ENCODE data around the gene TMEM31. TPM values are rescaled to one million over a fixed set of nuclear protein-coding genes. Genes with fewer than 3 reads are reported as not detected.
A peak's percentile ranks its signal among the peaks of the same experiment; 100 is the strongest.

The TMEM31 gene
- total RNA-seq, 1 donor: not detected

DNA sequence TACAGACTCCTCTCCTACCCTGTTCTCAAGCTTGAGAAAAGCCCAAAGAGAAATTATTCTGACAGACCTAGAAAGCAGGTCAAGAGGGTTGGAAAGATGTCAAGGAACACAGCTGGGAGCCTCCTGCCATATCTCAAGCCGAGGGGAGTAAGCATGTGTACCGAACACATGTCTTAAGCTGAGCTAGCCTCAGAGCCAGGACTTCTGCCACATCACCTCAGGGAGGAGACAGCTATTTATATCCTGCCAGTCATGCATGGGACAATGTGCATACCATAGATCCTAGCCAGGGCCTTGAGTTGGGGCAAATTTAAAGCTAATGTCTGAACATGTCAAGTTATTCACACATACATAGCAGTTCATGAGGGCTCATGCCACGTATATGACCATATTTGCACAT is 11.8 kb downstream of the TMEM31 start:
- H2AFZ ChIP-seq (ENCODE audit: low read length): peak overlapping the region; percentile 16
- peaks cover 3% of the 10 kb centered on the region for H3K4me1 ChIP-seq (ENCODE audit: insufficient read depth, low read length)
- H3K9me3 ChIP-seq (ENCODE audit: low read depth, low read length): no peaks in the 10 kb centered on the region
- H3K4me3 ChIP-seq (ENCODE audit: insufficient read depth, low read length): no peak overlapping the region
- H3K79me2 ChIP-seq (ENCODE audit: insufficient read depth, low read length): no peaks in the 10 kb centered on the region
- no peak overlapping the region for H3K27ac ChIP-seq (ENCODE audit: low read depth, low read length)
- H3K27me3 ChIP-seq (ENCODE audit: insufficient read depth, low read length): peaks cover 15% of the 10 kb centered on the region
- H3K36me3 ChIP-seq (ENCODE audit: insufficient read depth, low read length): no peaks in the 10 kb centered on the region
- no peak for DNase-seq (ENCODE audit: insufficient read length, low spot score, missing footprints)
- TF ChIP-seq, protein P1, sequence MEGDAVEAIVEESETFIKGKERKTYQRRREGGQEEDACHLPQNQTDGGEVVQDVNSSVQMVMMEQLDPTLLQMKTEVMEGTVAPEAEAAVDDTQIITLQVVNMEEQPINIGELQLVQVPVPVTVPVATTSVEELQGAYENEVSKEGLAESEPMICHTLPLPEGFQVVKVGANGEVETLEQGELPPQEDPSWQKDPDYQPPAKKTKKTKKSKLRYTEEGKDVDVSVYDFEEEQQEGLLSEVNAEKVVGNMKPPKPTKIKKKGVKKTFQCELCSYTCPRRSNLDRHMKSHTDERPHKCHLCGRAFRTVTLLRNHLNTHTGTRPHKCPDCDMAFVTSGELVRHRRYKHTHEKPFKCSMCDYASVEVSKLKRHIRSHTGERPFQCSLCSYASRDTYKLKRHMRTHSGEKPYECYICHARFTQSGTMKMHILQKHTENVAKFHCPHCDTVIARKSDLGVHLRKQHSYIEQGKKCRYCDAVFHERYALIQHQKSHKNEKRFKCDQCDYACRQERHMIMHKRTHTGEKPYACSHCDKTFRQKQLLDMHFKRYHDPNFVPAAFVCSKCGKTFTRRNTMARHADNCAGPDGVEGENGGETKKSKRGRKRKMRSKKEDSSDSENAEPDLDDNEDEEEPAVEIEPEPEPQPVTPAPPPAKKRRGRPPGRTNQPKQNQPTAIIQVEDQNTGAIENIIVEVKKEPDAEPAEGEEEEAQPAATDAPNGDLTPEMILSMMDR (IDR thresholded peaks at IDR 0.05; ENCODE audit: extremely low read depth, low read depth, low read length): no peak
- no peak overlapping the region for H3K4me2 ChIP-seq (ENCODE audit: insufficient read depth, low read length)
- no peaks in the 10 kb centered on the region for H4K20me1 ChIP-seq (ENCODE audit: insufficient read depth, low read length)

DNA sequence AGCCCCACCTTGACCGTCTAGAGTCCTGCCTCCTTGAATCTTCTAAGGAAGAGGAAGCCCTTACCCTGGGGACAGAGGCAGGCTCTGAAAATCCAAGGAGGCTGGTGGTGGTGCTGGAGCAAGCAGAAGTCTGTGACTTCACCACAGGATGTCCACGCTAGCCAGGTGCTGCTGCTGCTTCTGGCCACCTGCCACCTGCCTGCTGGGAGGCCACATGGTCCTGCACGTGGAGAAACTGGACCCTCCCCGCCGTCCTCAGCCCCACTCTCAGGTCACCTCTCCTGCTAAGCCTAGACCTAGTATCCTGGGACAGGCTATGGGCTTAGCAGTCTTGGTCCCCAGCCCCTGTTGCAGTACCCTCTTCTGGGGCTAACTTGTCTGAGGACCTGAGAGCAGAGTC is 15.8 kb downstream of the TMEM31 start:
- Histone ChIP-seq H3K36me3 (ENCODE audit: insufficient read depth, low read length) (no peaks in the 10 kb centered on the region), H3K4me2 (ENCODE audit: insufficient read depth, low read length) (no peak overlapping the region), H3K27me3 (ENCODE audit: insufficient read depth, low read length) (peaks cover 17% of the 10 kb centered on the region), H3K79me2 (ENCODE audit: insufficient read depth, low read length) (no peaks in the 10 kb centered on the region), H3K4me3 (ENCODE audit: insufficient read depth, low read length) (no peak overlapping the region), H4K20me1 (ENCODE audit: insufficient read depth, low read length) (no peaks in the 10 kb centered on the region), H2AFZ (ENCODE audit: low read length) (no peak overlapping the region), H3K9me3 (ENCODE audit: low read depth, low read length) (no peaks in the 10 kb centered on the region), H3K27ac (ENCODE audit: low read depth, low read length) (no peak overlapping the region), H3K4me1 (ENCODE audit: insufficient read depth, low read length) (peaks cover 13% of the 10 kb centered on the region)
- TF ChIP-seq, protein P1 (IDR thresholded peaks at IDR 0.05; ENCODE audit: extremely low read depth, low read depth, low read length): no peak
- DNase-seq (ENCODE audit: insufficient read length, low spot score, missing footprints): no peak

DNA sequence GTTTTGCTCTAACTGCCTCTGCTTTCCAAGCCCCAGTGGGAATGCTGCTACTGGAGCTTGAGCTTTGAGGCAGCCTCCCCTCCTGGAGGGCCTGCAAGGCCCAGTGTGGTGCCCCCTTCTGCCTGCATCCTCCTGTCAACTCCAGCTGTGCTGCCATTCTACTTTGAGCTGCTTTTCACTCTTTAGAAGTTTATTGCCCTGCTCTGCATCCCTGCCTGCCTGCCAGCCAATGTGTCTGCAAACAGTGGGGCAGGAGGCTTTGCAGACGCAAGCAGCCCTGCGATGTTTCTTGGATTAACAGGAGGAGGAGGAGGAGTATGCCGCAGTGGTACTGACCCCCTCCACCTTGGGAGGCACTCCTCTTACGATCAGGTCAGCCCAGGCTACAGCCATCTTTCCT is 16.4 kb downstream of the TMEM31 start:
- no peak overlapping the region for H2AFZ ChIP-seq (ENCODE audit: low read length)
- no peaks in the 10 kb centered on the region for H3K9me3 ChIP-seq (ENCODE audit: low read depth, low read length)
- no peaks in the 10 kb centered on the region for H3K79me2 ChIP-seq (ENCODE audit: insufficient read depth, low read length)
- no peaks in the 10 kb centered on the region for H4K20me1 ChIP-seq (ENCODE audit: insufficient read depth, low read length)
- H3K36me3 ChIP-seq (ENCODE audit: insufficient read depth, low read length): no peaks in the 10 kb centered on the region
- H3K4me1 ChIP-seq (ENCODE audit: insufficient read depth, low read length): peaks cover 20% of the 10 kb centered on the region
- H3K27me3 ChIP-seq (ENCODE audit: insufficient read depth, low read length): peaks cover 17% of the 10 kb centered on the region
- TF ChIP-seq, protein P1 (IDR thresholded peaks at IDR 0.05; ENCODE audit: extremely low read depth, low read depth, low read length): no peak
- no peak overlapping the region for H3K4me3 ChIP-seq (ENCODE audit: insufficient read depth, low read length)
- no peak for DNase-seq (ENCODE audit: insufficient read length, low spot score, missing footprints)
- H3K4me2 ChIP-seq (ENCODE audit: insufficient read depth, low read length): no peak overlapping the region
- H3K27ac ChIP-seq (ENCODE audit: low read depth, low read length): no peak overlapping the region

DNA sequence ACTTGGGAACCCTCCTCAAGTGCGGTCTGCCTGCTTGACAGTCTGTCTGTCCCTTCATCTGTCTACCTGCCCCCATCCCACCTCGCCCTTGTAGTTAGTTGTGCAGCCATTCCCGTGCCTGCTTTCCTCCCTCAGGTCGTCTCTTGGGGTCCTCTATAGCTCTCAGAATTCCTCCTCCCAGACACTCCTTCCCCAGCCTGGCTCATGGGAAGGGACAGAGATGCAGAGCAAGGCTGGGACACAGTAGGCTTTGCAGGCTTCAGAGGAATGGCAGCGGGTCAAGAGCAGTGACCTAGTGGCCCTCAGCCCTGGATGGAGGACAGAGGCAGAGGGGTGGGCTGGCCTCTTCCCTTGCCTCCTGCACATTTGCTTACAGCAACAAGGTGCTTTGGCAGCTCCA is 18.3 kb downstream of the TMEM31 start:
- Histone ChIP-seq H3K27ac (ENCODE audit: low read depth, low read length) (no peak overlapping the region), H3K9me3 (ENCODE audit: low read depth, low read length) (no peaks in the 10 kb centered on the region), H3K27me3 (ENCODE audit: insufficient read depth, low read length) (peaks cover 15% of the 10 kb centered on the region), H3K79me2 (ENCODE audit: insufficient read depth, low read length) (no peaks in the 10 kb centered on the region), H3K36me3 (ENCODE audit: insufficient read depth, low read length) (no peaks in the 10 kb centered on the region), H2AFZ (ENCODE audit: low read length) (no peak overlapping the region), H4K20me1 (ENCODE audit: insufficient read depth, low read length) (no peaks in the 10 kb centered on the region), H3K4me1 (ENCODE audit: insufficient read depth, low read length) (peaks cover 19% of the 10 kb centered on the region), H3K4me2 (ENCODE audit: insufficient read depth, low read length) (no peak overlapping the region), H3K4me3 (ENCODE audit: insufficient read depth, low read length) (no peak overlapping the region)
- DNase-seq (ENCODE audit: insufficient read length, low spot score, missing footprints): no peak
- TF ChIP-seq, protein P1 (IDR thresholded peaks at IDR 0.05; ENCODE audit: extremely low read depth, low read depth, low read length): no peak
